PC-3 (cell line): ENCODE measurements around the gene WNK2.

ENCODE experiments used
- CTCF ChIP-seq: fragments of 300-600 bp; sonication (generic); conservative IDR thresholded peaks from 2 replicates; pipeline ENCODE4 v1.5.1; 2017; ENCODE audit warnings: antibody characterized with exemption, low read depth, mild to moderate bottlenecking, low read length
- EZH2 ChIP-seq: fragments of 300-600 bp; sonication (generic); IDR thresholded peaks from one replicate; pipeline ENCODE4 v1.6.1; 2017; ENCODE audit warnings: antibody characterized with exemption, mild to moderate bottlenecking, low read length; ENCODE audit not compliant: unreplicated experiment
- EZH2phosphoT487 ChIP-seq: fragments of 300-600 bp; sonication (generic); IDR thresholded peaks from 2 replicates; pipeline ENCODE4 v1.6.1; 2018; ENCODE audit warnings: mild to moderate bottlenecking, antibody characterized with exemption, low read length, borderline replicate concordance

GRCh38 chr9:93252116-93252780, 68.3 kb downstream of the WNK2 start:
- TF ChIP-seq CTCF (no peak), EZH2 (no peak), EZH2phosphoT487 (no peak)
